ENCODE results near the gene TMEM204. TPM values are rescaled to one million over a fixed set of nuclear protein-coding genes. Genes with fewer than 3 reads are reported as not detected.

The TMEM204 gene
- total RNA-seq, 1 experiment from 2014 or later, result not detected

- intact Hi-C loops (cut with micrococcal nuclease; ENCODE audit: unreplicated experiment), result no loop called here
- no peak overlapping the region for H3K4me3 ChIP-seq (ENCODE audit: low read depth, low read length, poor library complexity, severe bottlenecking)
- H3K27ac ChIP-seq (ENCODE audit: low read depth, low read length, poor library complexity, severe bottlenecking), result no peak overlapping the region
- no peak for DNase-seq (ENCODE audit: low spot score)
- H3K9me3 ChIP-seq (ENCODE audit: low read depth, low read length, poor library complexity, severe bottlenecking), result no peaks in the 10 kb centered on the region
- H3K36me3 ChIP-seq (ENCODE audit: insufficient read depth, low read length, poor library complexity, severe bottlenecking), result peaks cover 17% of the 10 kb centered on the region
- TF ChIP-seq CTCF (conservative IDR thresholded peaks at IDR 0.05; ENCODE audit: low read depth, low read length), result no peak
- H3K27me3 ChIP-seq (replicated peaks; ENCODE audit: insufficient read depth, low read depth, low read length, poor library complexity), result no peaks in the 10 kb centered on the region
- CTCF ChIA-PET, result no interaction called here
- POLR2A ChIA-PET (ENCODE audit: low non-redundant PET), result interaction anchor here (0.7 kb wide), 1 partner anchor 22 kb away, joined by 3 read pairs; no protein-coding TSS in a partner anchor
- peaks cover 3% of the 10 kb centered on the region for H3K4me1 ChIP-seq (ENCODE audit: insufficient read depth, low read length, poor library complexity, severe bottlenecking)
- BruUV-seq (replicated peaks), result no TSS peak
These were observed 37.0 kb upstream of the TMEM204 start for GRCh38 chr16:1496464-1496863.

GRCh38 chr16:1497014-1497598 is 36.4 kb upstream of the TMEM204 start:
- H3K36me3 ChIP-seq (ENCODE audit: insufficient read depth, low read length, poor library complexity, severe bottlenecking), result peaks cover 23% of the 10 kb centered on the region
- BruUV-seq (replicated peaks), result no TSS peak
- CTCF ChIA-PET, result no interaction called here
- H3K4me1 ChIP-seq (ENCODE audit: insufficient read depth, low read length, poor library complexity, severe bottlenecking), result peaks cover 3% of the 10 kb centered on the region
- no peak overlapping the region for H3K27ac ChIP-seq (ENCODE audit: low read depth, low read length, poor library complexity, severe bottlenecking)
- no peak for DNase-seq (ENCODE audit: low spot score)
- intact Hi-C loops (cut with micrococcal nuclease; ENCODE audit: unreplicated experiment), result no loop called here
- no peaks in the 10 kb centered on the region for H3K9me3 ChIP-seq (ENCODE audit: low read depth, low read length, poor library complexity, severe bottlenecking)
- TF ChIP-seq EZH2 (IDR thresholded peaks at IDR 0.05; ENCODE audit: borderline replicate concordance, low read depth, low read length, poor library complexity, severe bottlenecking) (no peak), CTCF (conservative IDR thresholded peaks at IDR 0.05; ENCODE audit: low read depth, low read length) (no peak)
- POLR2A ChIA-PET (ENCODE audit: low non-redundant PET), result interaction anchor here (0.7 kb wide), 1 partner anchor 21 kb away, joined by 3 read pairs; no protein-coding TSS in a partner anchor
- H3K27me3 ChIP-seq (replicated peaks; ENCODE audit: insufficient read depth, low read depth, low read length, poor library complexity), result no peaks in the 10 kb centered on the region
- H3K4me3 ChIP-seq (ENCODE audit: low read depth, low read length, poor library complexity, severe bottlenecking), result no peak overlapping the region

- CTCF ChIA-PET, result interaction anchor here (0.6 kb wide), 1 partner anchor 500 kb away, joined by 3 read pairs; no protein-coding TSS in a partner anchor
- Histone ChIP-seq H3K27ac (ENCODE audit: low read depth, low read length, poor library complexity, severe bottlenecking) (no peak overlapping the region), H3K4me3 (ENCODE audit: low read depth, low read length, poor library complexity, severe bottlenecking) (no peak overlapping the region), H3K4me1 (ENCODE audit: insufficient read depth, low read length, poor library complexity, severe bottlenecking) (no peaks in the 10 kb centered on the region), H3K9me3 (ENCODE audit: low read depth, low read length, poor library complexity, severe bottlenecking) (no peaks in the 10 kb centered on the region), H3K36me3 (ENCODE audit: insufficient read depth, low read length, poor library complexity, severe bottlenecking) (peaks cover 33% of the 10 kb centered on the region), H3K27me3 (replicated peaks; ENCODE audit: insufficient read depth, low read depth, low read length, poor library complexity) (no peaks in the 10 kb centered on the region)
- no TSS peak for BruUV-seq (replicated peaks)
- DNase-seq (ENCODE audit: low spot score), result no peak
- intact Hi-C loops (cut with micrococcal nuclease; ENCODE audit: unreplicated experiment), result no loop called here
- POLR2A ChIA-PET (ENCODE audit: low non-redundant PET), result no interaction called here
- TF ChIP-seq EZH2 (IDR thresholded peaks at IDR 0.05; ENCODE audit: borderline replicate concordance, low read depth, low read length, poor library complexity, severe bottlenecking) (no peak), CTCF (conservative IDR thresholded peaks at IDR 0.05; ENCODE audit: low read depth, low read length) (no peak)
These were observed 34.4 kb upstream of the TMEM204 start for GRCh38 chr16:1498899-1499676.
